GM21737 (cell line): Measurements from ENCODE around the gene L3MBTL2.

Experiments
- ATAC-seq: cut with Tn5 transposase; IDR thresholded peaks from one replicate; pipeline ENCODE4 v1.9.1; 2021; ENCODE audit warnings: mild to moderate bottlenecking, moderate library complexity; ENCODE audit not compliant: unreplicated experiment

L3MBTL2 gene

GRCh38 chr22:41206719-41207118 lies 1.6 kb downstream of the L3MBTL2 start:
- ATAC-seq, result no peak

GRCh38 chr22:41215409-41215808 lies 10.3 kb downstream of the L3MBTL2 start:
- no peak for ATAC-seq

GRCh38 chr22:41215926-41216325 lies 10.8 kb downstream of the L3MBTL2 start:
- no peak for ATAC-seq

- ATAC-seq, result no peak
Measured at GRCh38 chr22:41216984-41217383, 11.9 kb downstream of the L3MBTL2 start.

GRCh38 chr22:41217553-41218157 lies 12.5 kb downstream of the L3MBTL2 start:
- ATAC-seq, result peak; percentile 66

GRCh38 chr22:41222846-41223507 lies 17.9 kb downstream of the L3MBTL2 start:
- no peak for ATAC-seq

GRCh38 chr22:41223535-41223934 lies 18.4 kb downstream of the L3MBTL2 start:
- ATAC-seq, result no peak

GRCh38 chr22:41226723-41227655 lies 21.9 kb downstream of the L3MBTL2 start:
- ATAC-seq, result no peak

GRCh38 chr22:41229215-41229614 lies 24.1 kb downstream of the L3MBTL2 start:
- ATAC-seq, result no peak

GRCh38 chr22:41229730-41230400 lies 24.8 kb downstream of the L3MBTL2 start:
- ATAC-seq, result no peak

- no peak for ATAC-seq
Measured at GRCh38 chr22:41230401-41230785, 25.3 kb downstream of the L3MBTL2 start.

- ATAC-seq, result no peak
Measured at GRCh38 chr22:41231369-41231768, 26.3 kb downstream of the L3MBTL2 start.

GRCh38 chr22:41234815-41235695 lies 29.9 kb downstream of the L3MBTL2 start:
- ATAC-seq, result no peak

- ATAC-seq, result no peak
Measured at GRCh38 chr22:41237036-41237706, 32.1 kb downstream of the L3MBTL2 start.

- ATAC-seq, result peak; percentile 77
Measured at GRCh38 chr22:41237707-41238569, 32.8 kb downstream of the L3MBTL2 start.

- ATAC-seq, result no peak
Measured at GRCh38 chr22:41238570-41239442, 33.7 kb downstream of the L3MBTL2 start.

- ATAC-seq, result no peak
Measured at GRCh38 chr22:41239443-41240128, 34.5 kb downstream of the L3MBTL2 start.
